Tibial artery (tissue), 4 donors: ENCODE results near the gene TTC13.

ENCODE experiments used
- DNase-seq, 2 donors: peaks; one replicate each; pipeline ENCODE4 v3.0.0-alpha.2; 2019
- H3K27ac ChIP-seq, 2 donors: fragments of 200-600 bp; sonication (generic) in 1 of 2; 1 replicate in 1 of 2; 2 replicates in 1 of 2; pipeline ENCODE4 v1.5.1; 2018 to 2019; ENCODE audit warnings: mild to moderate bottlenecking in 1 of 2
- H3K27me3 ChIP-seq, 2 donors: fragments of 200-600 bp; sonication (generic) in 1 of 2; one replicate each; pipeline versions ENCODE4 v1.5.1 to v1.6.0; 2016 to 2019
- H3K36me3 ChIP-seq, 3 donors: fragments of 200-600 bp; sonication (generic) in 2 of 3; one replicate each; pipeline ENCODE4 v1.5.1; 2016 to 2019; ENCODE audit warnings: mild to moderate bottlenecking in 2 of 3
- H3K4me1 ChIP-seq, 4 donors: fragments of 200-600 bp; sonication (generic) in 2 of 4; 1 replicate in 3 of 4; 2 replicates in 1 of 4; pipeline ENCODE4 v1.5.1; 2016 to 2019
- H3K4me3 ChIP-seq, 2 donors: fragments of 200-600 bp; sonication (generic) in 1 of 2; 1 replicate in 1 of 2; 2 replicates in 1 of 2; pipeline ENCODE4 v1.5.1; 2018 to 2019; ENCODE audit warnings: mild to moderate bottlenecking in 2 of 2
- H3K9me3 ChIP-seq, 3 donors: fragments of 200-600 bp; sonication (generic) in 1 of 3; one replicate each; pipeline ENCODE4 v1.5.1; 2016 to 2019
- intact Hi-C: fragments of 100-400 bp; cut with DNase I; formaldehyde crosslinking; loops from one replicate; pipeline ENCODE4 v1.15.0; 2023; ENCODE audit warnings: low total_unique reads
- TF ChIP-seq, protein P1 (sequence below), 2 experiments: fragments of 200-600 bp in 1 of 2; fragments of 450-650 bp in 1 of 2; IDR thresholded peaks; one replicate each; pipeline ENCODE4 v1.5.1; 2017 to 2019; ENCODE audit warnings: antibody characterized with exemption in 2 of 2, mild to moderate bottlenecking in 1 of 2, moderate library complexity in 1 of 2

TTC13 gene

DNA sequence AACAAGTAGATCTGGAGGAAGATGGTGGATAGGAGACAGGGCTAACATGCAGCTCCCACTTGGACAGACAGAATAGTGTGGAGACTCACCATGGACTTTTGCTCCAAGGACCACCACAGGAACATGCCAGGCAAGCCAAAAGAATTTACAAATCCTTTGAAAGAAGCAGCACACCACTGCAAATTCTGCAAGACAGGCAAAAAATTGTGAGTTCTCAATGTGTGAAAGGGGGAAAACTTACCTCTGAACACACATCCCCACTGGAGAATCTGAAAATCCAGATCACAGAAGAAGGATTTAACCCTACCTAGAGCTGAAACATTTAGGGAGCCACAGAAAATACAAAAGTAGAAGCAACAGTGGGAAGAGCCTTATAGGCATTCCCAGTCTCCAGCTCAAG is 23.2 kb upstream of the TTC13 start:
- H3K4me3 ChIP-seq: no peak overlapping the region
- peaks cover 42 to 55% (median 50%) of the 10 kb centered on the region in 3 donors for H3K36me3 ChIP-seq
- TF ChIP-seq, protein P1, sequence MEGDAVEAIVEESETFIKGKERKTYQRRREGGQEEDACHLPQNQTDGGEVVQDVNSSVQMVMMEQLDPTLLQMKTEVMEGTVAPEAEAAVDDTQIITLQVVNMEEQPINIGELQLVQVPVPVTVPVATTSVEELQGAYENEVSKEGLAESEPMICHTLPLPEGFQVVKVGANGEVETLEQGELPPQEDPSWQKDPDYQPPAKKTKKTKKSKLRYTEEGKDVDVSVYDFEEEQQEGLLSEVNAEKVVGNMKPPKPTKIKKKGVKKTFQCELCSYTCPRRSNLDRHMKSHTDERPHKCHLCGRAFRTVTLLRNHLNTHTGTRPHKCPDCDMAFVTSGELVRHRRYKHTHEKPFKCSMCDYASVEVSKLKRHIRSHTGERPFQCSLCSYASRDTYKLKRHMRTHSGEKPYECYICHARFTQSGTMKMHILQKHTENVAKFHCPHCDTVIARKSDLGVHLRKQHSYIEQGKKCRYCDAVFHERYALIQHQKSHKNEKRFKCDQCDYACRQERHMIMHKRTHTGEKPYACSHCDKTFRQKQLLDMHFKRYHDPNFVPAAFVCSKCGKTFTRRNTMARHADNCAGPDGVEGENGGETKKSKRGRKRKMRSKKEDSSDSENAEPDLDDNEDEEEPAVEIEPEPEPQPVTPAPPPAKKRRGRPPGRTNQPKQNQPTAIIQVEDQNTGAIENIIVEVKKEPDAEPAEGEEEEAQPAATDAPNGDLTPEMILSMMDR (IDR thresholded peaks at IDR 0.05): no peak
- no peak for DNase-seq
- H3K27ac ChIP-seq: no peak overlapping the region
- intact Hi-C loops: no loop called here
- no peaks in the 10 kb centered on the region for H3K4me1 ChIP-seq
- no peaks in the 10 kb centered on the region for H3K27me3 ChIP-seq
- peaks cover 3 to 24% (median 20%) of the 10 kb centered on the region in 3 donors for H3K9me3 ChIP-seq

DNA sequence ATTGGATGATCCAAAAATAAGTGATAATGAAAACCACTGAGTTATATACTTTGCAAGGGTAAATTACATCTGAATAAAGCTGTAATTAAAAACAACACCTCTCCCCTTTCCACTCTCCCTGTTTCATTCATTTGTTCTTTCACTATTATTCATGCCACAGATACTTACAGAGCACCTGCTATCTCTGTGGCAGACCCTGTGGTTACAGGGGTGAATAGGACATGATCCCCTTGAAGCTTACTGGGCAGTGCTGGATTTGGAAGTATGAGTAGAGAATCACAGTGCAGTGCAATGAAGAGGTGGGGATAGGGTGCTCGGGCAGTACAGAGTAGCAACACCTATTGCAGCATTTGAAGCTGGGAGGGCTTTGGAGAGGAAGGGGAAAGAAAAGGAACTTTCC is 22.0 kb upstream of the TTC13 start:
- no peaks in the 10 kb centered on the region for H3K4me1 ChIP-seq
- H3K27me3 ChIP-seq: no peaks in the 10 kb centered on the region
- TF ChIP-seq, protein P1 (IDR thresholded peaks at IDR 0.05): no peak
- intact Hi-C loops: no loop called here
- no peak overlapping the region for H3K4me3 ChIP-seq
- peaks cover 53 to 67% (median 61%) of the 10 kb centered on the region in 3 donors for H3K36me3 ChIP-seq
- no peak for DNase-seq
- no peak overlapping the region for H3K27ac ChIP-seq
- H3K9me3 ChIP-seq: peaks cover 3 to 24% (median 20%) of the 10 kb centered on the region in 3 donors

DNA sequence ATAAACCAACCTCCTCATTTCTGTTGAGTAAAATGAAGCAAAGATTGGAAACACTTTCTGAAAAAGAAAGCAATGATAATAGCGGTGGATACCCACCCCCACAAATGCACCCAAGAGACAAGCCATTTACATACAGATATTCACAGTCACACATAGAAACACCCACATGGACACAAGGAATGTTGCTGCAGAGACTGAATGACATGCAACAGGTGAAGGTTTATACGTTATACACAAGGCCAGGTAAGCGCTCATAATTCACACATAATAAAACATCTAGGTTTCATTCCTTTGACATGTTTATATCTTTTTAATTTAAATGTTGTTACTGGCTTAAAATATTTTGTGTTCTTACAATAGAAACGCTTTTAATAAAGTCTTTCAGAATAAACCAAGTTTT is 21.5 kb upstream of the TTC13 start:
- H3K36me3 ChIP-seq: peaks cover 55 to 67% (median 61%) of the 10 kb centered on the region in 3 donors

GRCh38 chr1:230994860-230995259 is 16.2 kb upstream of the TTC13 start:
- Histone ChIP-seq H3K27me3 (no peaks in the 10 kb centered on the region), H3K36me3 (peaks cover 54 to 74% (median 56%) of the 10 kb centered on the region in 3 donors), H3K27ac (no peak overlapping the region), H3K4me3 (no peak overlapping the region), H3K4me1 (no peaks in the 10 kb centered on the region), H3K9me3 (no peaks in the 10 kb centered on the region)
- TF ChIP-seq, protein P1 (IDR thresholded peaks at IDR 0.05): no peak
- no peak for DNase-seq
- intact Hi-C loops: loop anchor here (10.0 kb wide), 1 partner anchor 210 kb away; no protein-coding TSS in a partner anchor

More for the DNA sequence above, 21.5 kb upstream of the TTC13 start:
- Histone ChIP-seq H3K9me3 (peaks cover 3 to 24% (median 18%) of the 10 kb centered on the region in 3 donors), H3K4me1 (no peaks in the 10 kb centered on the region), H3K27me3 (no peaks in the 10 kb centered on the region), H3K4me3 (no peak overlapping the region), H3K27ac (no peak overlapping the region)
- DNase-seq: no peak
- intact Hi-C loops: no loop called here
- TF ChIP-seq, protein P1 (IDR thresholded peaks at IDR 0.05): no peak

- H3K9me3 ChIP-seq: no peaks in the 10 kb centered on the region
- no peak for DNase-seq
- H3K27ac ChIP-seq: no peak overlapping the region
- TF ChIP-seq, protein P1 (IDR thresholded peaks at IDR 0.05): no peak
- H3K27me3 ChIP-seq: no peaks in the 10 kb centered on the region
- intact Hi-C loops: loop anchor here (10.0 kb wide), 1 partner anchor 213 kb away; no protein-coding TSS in a partner anchor
- no peaks in the 10 kb centered on the region for H3K4me1 ChIP-seq
- H3K4me3 ChIP-seq: no peak overlapping the region
- peaks cover 29 to 48% (median 30%) of the 10 kb centered on the region in 3 donors for H3K36me3 ChIP-seq
Measured at GRCh38 chr1:230992100-230992774, 13.6 kb upstream of the TTC13 start.
